Caco-2 (cell line): ENCODE results near the gene ACADVL. TPM values are rescaled to one million over a fixed set of nuclear protein-coding genes. Genes with fewer than 3 reads are reported as not detected.

Experiments
- BruUV-seq: library from RNA; stranded (reverse); fragments of 400-500 nt; replicated peaks from 2 replicates; lab custom pipeline; 2021; lab: Mats Ljungman, UMichigan
- CTCF ChIA-PET: fragments of 300-600 bp; sonication (Branson Sonifier 250); formaldehyde crosslinking; loops from one replicate; lab custom pipeline; 2022; ENCODE audit warnings: antibody characterized with exemption; lab: Charles Lee
- POLR2A ChIA-PET: fragments of 300-600 bp; sonication (Branson Sonifier 250); formaldehyde crosslinking; loops from one replicate; lab custom pipeline; 2022; ENCODE audit warnings: antibody characterized with exemption; lab: Charles Lee
- DNase-seq, 2 experiments: peaks; one replicate each; pipeline versions ENCODE4 v3.0.0 to v3.0.0-alpha.2; 2020 to 2022
- H3K27me3 ChIP-seq: replicated peaks from 2 replicates; pipeline ENCODE4 v1.6.0; 2011; ENCODE audit warnings: low read length; ENCODE audit not compliant: control insufficient read depth, insufficient read depth
- H3K36me3 ChIP-seq: 2 replicates; pipeline ENCODE4 v1.5.1; 2011; ENCODE audit warnings: low read length; ENCODE audit not compliant: control insufficient read depth, insufficient read depth
- H3K4me1 ChIP-seq: fragments of 250-450 bp; sonication (Bioruptor Pico); 2 replicates; pipeline ENCODE4 v1.5.1; 2020; ENCODE audit warnings: mild to moderate bottlenecking
- H3K4me3 ChIP-seq: 2 replicates; pipeline ENCODE4 v1.5.1; 2011; ENCODE audit warnings: low read depth, mild to moderate bottlenecking, control low read depth, low read length
- H3K9me3 ChIP-seq: fragments of 250-450 bp; sonication (Bioruptor Pico); 2 replicates; pipeline ENCODE4 v1.5.1; 2020; ENCODE audit warnings: mild to moderate bottlenecking, moderate library complexity
- H3K27ac Mint-ChIP-seq: one replicate; pipeline ENCODE4 v1.8.0; 2022; ENCODE audit warnings: mixed read lengths; ENCODE audit not compliant: unreplicated experiment
- H3K27me3 Mint-ChIP-seq: one replicate; pipeline ENCODE4 v1.8.0; 2022; ENCODE audit warnings: mixed read lengths; ENCODE audit not compliant: insufficient read depth, unreplicated experiment
- H3K36me3 Mint-ChIP-seq: one replicate; pipeline ENCODE4 v1.8.0; 2022; ENCODE audit warnings: mild to moderate bottlenecking, mixed read lengths; ENCODE audit not compliant: insufficient read depth, unreplicated experiment
- H3K4me1 Mint-ChIP-seq: one replicate; pipeline ENCODE4 v1.8.0; 2022; ENCODE audit warnings: low read depth, mixed read lengths; ENCODE audit not compliant: unreplicated experiment
- H3K4me3 Mint-ChIP-seq: one replicate; pipeline ENCODE4 v1.8.0; 2022; ENCODE audit warnings: mild to moderate bottlenecking, moderate library complexity, mixed read lengths; ENCODE audit not compliant: unreplicated experiment
- H3K9me3 Mint-ChIP-seq: one replicate; pipeline ENCODE4 v1.8.0; 2022; ENCODE audit warnings: mixed read lengths; ENCODE audit not compliant: unreplicated experiment
- intact Hi-C: fragments of 100-400 bp; cut with micrococcal nuclease; formaldehyde crosslinking; loops from one replicate; pipeline ENCODE4 v1.10.0; 2022; ENCODE audit not compliant: unreplicated experiment
- total RNA-seq: library from RNA; stranded (reverse); gene quantifications from 2 replicates; pipeline ENCODE4 v1.2.3, GENCODE V29; 2022
- TF ChIP-seq, protein P1 (sequence below), 2 experiments: fragments of 200-600 bp in 1 of 2; IDR thresholded peaks; 1 replicate in 1 of 2; 2 replicates in 1 of 2; pipeline versions ENCODE4 v1.5.1 to v1.8.0; 2011 to 2022; ENCODE audit warnings: antibody characterized with exemption in 1 of 2, control low read depth in 1 of 2, inconsistent platforms in 1 of 2, low read depth in 1 of 2, low read length in 1 of 2, mild to moderate bottlenecking in 1 of 2, moderate library complexity in 1 of 2; ENCODE audit not compliant: insufficient read depth in 1 of 2, severe bottlenecking in 1 of 2, unreplicated experiment in 1 of 2

Gene ACADVL
- total RNA-seq, 1 experiment from 2014 or later: 133 TPM

- CTCF ChIA-PET: no interaction called here
- intact Hi-C loops: no loop called here
- peaks cover 6% of the 10 kb centered on the region; the same call in 1 of the 2 replicates for H3K4me1 ChIP-seq
Measured at GRCh38 chr17:7235693-7236665, 16.2 kb downstream of the ACADVL start.

DNA sequence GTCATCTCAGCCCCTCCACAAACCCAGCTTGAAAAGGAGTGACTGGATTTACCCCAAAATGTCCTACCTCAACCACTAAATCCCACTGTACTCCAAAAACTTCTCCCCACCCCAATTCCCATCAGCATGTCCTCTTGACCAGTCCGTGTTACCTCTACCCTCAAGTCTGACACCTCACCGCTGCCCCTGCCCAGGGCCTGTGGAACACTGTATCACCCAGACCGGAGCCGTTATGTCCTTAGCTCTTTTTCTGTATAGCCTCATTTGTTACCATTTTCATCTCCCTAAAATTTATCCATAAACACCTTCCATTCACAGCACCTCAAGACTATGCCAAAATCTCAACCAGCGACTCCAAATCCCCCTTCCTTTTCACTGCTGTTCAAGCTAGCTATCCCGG is 17.1 kb downstream of the ACADVL start:
- ChIA-PET CTCF (no interaction called here), POLR2A (no interaction called here)
- Histone ChIP-seq H3K36me3 (no peaks in the 10 kb centered on the region; the same call in 1 of the 2 replicates), H3K27me3 (no peaks in the 10 kb centered on the region), H3K4me3 (no peak overlapping the region), H3K9me3 (no peaks in the 10 kb centered on the region), H3K4me1 (peaks cover 6% of the 10 kb centered on the region; the same call in 1 of the 2 replicates)
- TF ChIP-seq, protein P1, sequence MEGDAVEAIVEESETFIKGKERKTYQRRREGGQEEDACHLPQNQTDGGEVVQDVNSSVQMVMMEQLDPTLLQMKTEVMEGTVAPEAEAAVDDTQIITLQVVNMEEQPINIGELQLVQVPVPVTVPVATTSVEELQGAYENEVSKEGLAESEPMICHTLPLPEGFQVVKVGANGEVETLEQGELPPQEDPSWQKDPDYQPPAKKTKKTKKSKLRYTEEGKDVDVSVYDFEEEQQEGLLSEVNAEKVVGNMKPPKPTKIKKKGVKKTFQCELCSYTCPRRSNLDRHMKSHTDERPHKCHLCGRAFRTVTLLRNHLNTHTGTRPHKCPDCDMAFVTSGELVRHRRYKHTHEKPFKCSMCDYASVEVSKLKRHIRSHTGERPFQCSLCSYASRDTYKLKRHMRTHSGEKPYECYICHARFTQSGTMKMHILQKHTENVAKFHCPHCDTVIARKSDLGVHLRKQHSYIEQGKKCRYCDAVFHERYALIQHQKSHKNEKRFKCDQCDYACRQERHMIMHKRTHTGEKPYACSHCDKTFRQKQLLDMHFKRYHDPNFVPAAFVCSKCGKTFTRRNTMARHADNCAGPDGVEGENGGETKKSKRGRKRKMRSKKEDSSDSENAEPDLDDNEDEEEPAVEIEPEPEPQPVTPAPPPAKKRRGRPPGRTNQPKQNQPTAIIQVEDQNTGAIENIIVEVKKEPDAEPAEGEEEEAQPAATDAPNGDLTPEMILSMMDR (IDR thresholded peaks at IDR 0.05; ENCODE audit: insufficient read depth in 1 of 2, low read depth in 1 of 2, low read length in 1 of 2, severe bottlenecking in 1 of 2, unreplicated experiment in 1 of 2): no peak
- Mint-ChIP-seq H3K36me3 (peaks cover 63% of the 10 kb centered on the region), H3K9me3 (no peaks in the 10 kb centered on the region), H3K4me1 (peaks cover 27% of the 10 kb centered on the region), H3K27ac (peak overlapping the region; percentile 73), H3K27me3 (no peaks in the 10 kb centered on the region), H3K4me3 (peak overlapping the region; percentile 93)
- BruUV-seq: no TSS peak
- DNase-seq: no peak
- intact Hi-C loops: no loop called here

More at GRCh38 chr17:7235693-7236665, 16.2 kb downstream of the ACADVL start:
- Histone ChIP-seq H3K4me3 (no peak overlapping the region), H3K9me3 (no peaks in the 10 kb centered on the region), H3K36me3 (no peaks in the 10 kb centered on the region; the same call in 1 of the 2 replicates), H3K27me3 (no peaks in the 10 kb centered on the region)
- Mint-ChIP-seq H3K4me1 (peaks cover 22% of the 10 kb centered on the region), H3K36me3 (peaks cover 63% of the 10 kb centered on the region), H3K9me3 (no peaks in the 10 kb centered on the region), H3K27me3 (no peaks in the 10 kb centered on the region), H3K27ac (peak overlapping the region; percentile 48), H3K4me3 (peak overlapping the region; percentile 11)
- POLR2A ChIA-PET: no interaction called here
- no TSS peak for BruUV-seq
- TF ChIP-seq, protein P1 (IDR thresholded peaks at IDR 0.05; ENCODE audit: insufficient read depth in 1 of 2, low read depth in 1 of 2, low read length in 1 of 2, severe bottlenecking in 1 of 2, unreplicated experiment in 1 of 2): no peak
- no peak for DNase-seq

- H3K27ac Mint-ChIP-seq: peak overlapping the region; percentile 73
- Histone ChIP-seq H3K27me3 (no peaks in the 10 kb centered on the region), H3K9me3 (no peaks in the 10 kb centered on the region), H3K4me1 (peaks cover 6% of the 10 kb centered on the region; the same call in 1 of the 2 replicates), H3K4me3 (peak overlapping the region; percentile 77), H3K36me3 (no peaks in the 10 kb centered on the region; the same call in 1 of the 2 replicates)
- TF ChIP-seq, protein P1 (IDR thresholded peaks at IDR 0.05; ENCODE audit: insufficient read depth in 1 of 2, low read depth in 1 of 2, low read length in 1 of 2, severe bottlenecking in 1 of 2, unreplicated experiment in 1 of 2): no peak
- peaks cover 23% of the 10 kb centered on the region for H3K4me1 Mint-ChIP-seq
- CTCF ChIA-PET: interaction anchor here (0.6 kb wide), 1 partner anchor 414 kb away, joined by 3 read pairs; no protein-coding TSS in a partner anchor
- no TSS peak for BruUV-seq
- H3K36me3 Mint-ChIP-seq: peaks cover 63% of the 10 kb centered on the region
- no peaks in the 10 kb centered on the region for H3K27me3 Mint-ChIP-seq
- intact Hi-C loops: no loop called here
- POLR2A ChIA-PET: interaction anchor here (0.6 kb wide), 1 partner anchor 202 kb away, joined by 3 read pairs; the partner anchor contains the start of gene FGF11
- no peak for DNase-seq
- peak overlapping the region; percentile 93 for H3K4me3 Mint-ChIP-seq
- H3K9me3 Mint-ChIP-seq: no peaks in the 10 kb centered on the region
Measured at GRCh38 chr17:7237266-7237760, 17.6 kb downstream of the ACADVL start.
